ENCODE measurements around the gene PDP2.

GRCh38 chr16:66878067-66878466 is 2.2 kb upstream of the PDP2 start:
- TF ChIP-seq CTCF (IDR thresholded peaks at IDR 0.05; ENCODE audit: low read length) (no peak), EZH2phosphoT487 (IDR thresholded peaks at IDR 0.05; ENCODE audit: low read length) (no peak)

All from MM.1S (cell line).